DOHH2 (cell line): ENCODE results near the gene LRRN4CL.
"Not testable (repeated sequence)": the region's sequence is repeated elsewhere in the genome, so short reads cannot be mapped to it uniquely, and the experiment has no call there.

Experiments used
- H3F3A ChIP-seq: fragments of 200-600 bp; sonication (generic), shearing (Covaris generic); 2 replicates; pipeline ENCODE4 v1.6.0; 2016; ENCODE audit warnings: antibody characterized with exemption, mild to moderate bottlenecking; ENCODE audit not compliant: control insufficient read depth, insufficient read depth
- H3K27ac ChIP-seq: fragments of 200-600 bp; sonication (generic); 2 replicates; pipeline ENCODE4 v1.5.1; 2014; ENCODE audit warnings: low read depth, mild to moderate bottlenecking, low read length, moderate library complexity
- H3K27me3 ChIP-seq: fragments of 200-600 bp; sonication (generic); 2 replicates; pipeline ENCODE4 v1.6.1; 2014; ENCODE audit warnings: mild to moderate bottlenecking, low read length, mixed read lengths; ENCODE audit not compliant: control insufficient read depth
- H3K36me3 ChIP-seq: fragments of 200-600 bp; sonication (generic); 2 replicates; pipeline ENCODE4 v1.6.1; 2014; ENCODE audit warnings: mild to moderate bottlenecking, low read length, moderate library complexity, mixed read lengths; ENCODE audit not compliant: control insufficient read depth
- H3K4me1 ChIP-seq: fragments of 200-600 bp; sonication (generic); 2 replicates; pipeline ENCODE4 v1.6.1; 2014; ENCODE audit warnings: mild to moderate bottlenecking, low read length, mixed read lengths; ENCODE audit not compliant: control insufficient read depth
- H3K4me2 ChIP-seq: fragments of 200-600 bp; sonication (generic); 2 replicates; pipeline ENCODE4 v1.6.0; 2014; ENCODE audit warnings: mild to moderate bottlenecking, low read length, moderate library complexity
- H3K4me3 ChIP-seq: fragments of 200-600 bp; sonication (generic); 2 replicates; pipeline ENCODE4 v1.5.1; 2014; ENCODE audit warnings: mild to moderate bottlenecking, low read length, mixed read lengths
- H3K79me2 ChIP-seq: fragments of 200-600 bp; sonication (generic); 2 replicates; pipeline ENCODE4 v1.6.1; 2014; ENCODE audit warnings: mild to moderate bottlenecking, low read length, mixed read lengths; ENCODE audit not compliant: control insufficient read depth
- H3K9me2 ChIP-seq: fragments of 200-600 bp; sonication (generic); replicated peaks from 2 replicates; pipeline ENCODE4 v1.6.1; 2014; ENCODE audit warnings: mild to moderate bottlenecking, low read length, mixed read lengths; ENCODE audit not compliant: control insufficient read depth
- H3K9me3 ChIP-seq: fragments of 200-600 bp; sonication (generic); 2 replicates; pipeline ENCODE4 v1.6.1; 2014; ENCODE audit warnings: antibody characterized with exemption, low read length, mixed read lengths; ENCODE audit not compliant: control insufficient read depth, insufficient read depth
- H4K20me1 ChIP-seq: fragments of 200-600 bp; sonication (generic); 2 replicates; pipeline ENCODE4 v1.6.0; 2014; ENCODE audit warnings: low read depth, mild to moderate bottlenecking, antibody characterized with exemption, low read length, moderate library complexity; ENCODE audit not compliant: control insufficient read depth, insufficient read depth
- EZH2phosphoT487 ChIP-seq: fragments of 200-600 bp; sonication (generic); IDR thresholded peaks from 2 replicates; pipeline ENCODE4 v1.6.1; 2017; ENCODE audit warnings: borderline replicate concordance, mild to moderate bottlenecking, antibody characterized with exemption, low read length, moderate library complexity, mixed read lengths
- TF ChIP-seq, protein P1 (sequence below): fragments of 200-600 bp; sonication (generic); IDR thresholded peaks from one replicate; pipeline ENCODE4 v1.5.1; 2014; ENCODE audit warnings: antibody characterized with exemption, mild to moderate bottlenecking, low read depth, low read length; ENCODE audit not compliant: poor library complexity, severe bottlenecking

Gene LRRN4CL

GRCh38 chr11:62689421-62690183, at the start of gene LRRN4CL:
TSS of gene LRRN4CL (minus strand) at chr11:62689530. CDS start at chr11:62688508, 1,022 bp downstream.
- no peaks in the 10 kb centered on the region for H3K9me2 ChIP-seq
- no peak within 1 kb of the TSS for H3K4me3 ChIP-seq
- H3K36me3 ChIP-seq = peaks cover 24% of the 10 kb centered on the region
- peaks cover 3% of the 10 kb centered on the region; the same call in 1 of the 2 replicates for H3F3A ChIP-seq
- H3K4me2 ChIP-seq = no peak within 1 kb of the TSS
- H4K20me1 ChIP-seq = no peaks in the 10 kb centered on the region
- no peak within 1 kb of the TSS for H3K27ac ChIP-seq
- H3K27me3 ChIP-seq = no peaks in the 10 kb centered on the region
- no peaks in the 10 kb centered on the region for H3K9me3 ChIP-seq
- no peaks in the 10 kb centered on the region for H3K4me1 ChIP-seq
- H3K79me2 ChIP-seq = no peaks in the 10 kb centered on the region
- TF ChIP-seq, protein P1, sequence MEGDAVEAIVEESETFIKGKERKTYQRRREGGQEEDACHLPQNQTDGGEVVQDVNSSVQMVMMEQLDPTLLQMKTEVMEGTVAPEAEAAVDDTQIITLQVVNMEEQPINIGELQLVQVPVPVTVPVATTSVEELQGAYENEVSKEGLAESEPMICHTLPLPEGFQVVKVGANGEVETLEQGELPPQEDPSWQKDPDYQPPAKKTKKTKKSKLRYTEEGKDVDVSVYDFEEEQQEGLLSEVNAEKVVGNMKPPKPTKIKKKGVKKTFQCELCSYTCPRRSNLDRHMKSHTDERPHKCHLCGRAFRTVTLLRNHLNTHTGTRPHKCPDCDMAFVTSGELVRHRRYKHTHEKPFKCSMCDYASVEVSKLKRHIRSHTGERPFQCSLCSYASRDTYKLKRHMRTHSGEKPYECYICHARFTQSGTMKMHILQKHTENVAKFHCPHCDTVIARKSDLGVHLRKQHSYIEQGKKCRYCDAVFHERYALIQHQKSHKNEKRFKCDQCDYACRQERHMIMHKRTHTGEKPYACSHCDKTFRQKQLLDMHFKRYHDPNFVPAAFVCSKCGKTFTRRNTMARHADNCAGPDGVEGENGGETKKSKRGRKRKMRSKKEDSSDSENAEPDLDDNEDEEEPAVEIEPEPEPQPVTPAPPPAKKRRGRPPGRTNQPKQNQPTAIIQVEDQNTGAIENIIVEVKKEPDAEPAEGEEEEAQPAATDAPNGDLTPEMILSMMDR = no peak
- TF ChIP-seq EZH2phosphoT487 = no peak

DNA sequence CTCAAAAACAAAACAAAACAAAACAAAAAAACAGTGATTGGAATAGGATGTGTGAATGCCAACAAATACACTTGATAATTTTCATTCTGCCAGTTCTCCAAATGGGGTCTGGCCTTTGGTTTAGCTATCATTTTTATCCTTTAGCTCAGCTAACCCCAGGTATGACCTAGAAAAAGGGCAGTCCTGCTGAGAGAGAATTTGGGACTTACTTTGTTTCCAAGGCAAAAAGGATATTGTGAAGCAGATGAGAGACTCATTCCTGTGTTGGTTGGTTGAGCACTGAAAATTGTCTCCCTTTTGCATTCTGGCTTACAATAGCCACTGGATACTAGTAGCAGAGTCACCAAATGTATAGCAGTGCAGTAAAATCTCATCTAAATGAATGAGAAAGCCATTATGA, 47.9 kb upstream of the LRRN4CL start:
- TF ChIP-seq, protein P1 = no peak
- no peak for TF ChIP-seq EZH2phosphoT487
- Histone ChIP-seq H3F3A (peaks cover 9% of the 10 kb centered on the region), H3K9me2 (no peaks in the 10 kb centered on the region), H3K27ac (no peak overlapping the region), H3K9me3 (no peaks in the 10 kb centered on the region), H3K36me3 (peaks cover 51% of the 10 kb centered on the region), H4K20me1 (no peaks in the 10 kb centered on the region), H3K4me2 (no peak overlapping the region), H3K79me2 (peaks cover 26% of the 10 kb centered on the region), H3K4me3 (no peak overlapping the region), H3K4me1 (no peaks in the 10 kb centered on the region), H3K27me3 (no peaks in the 10 kb centered on the region)

GRCh38 chr11:62732830-62733229, 43.5 kb upstream of the LRRN4CL start:
- peaks cover 58% of the 10 kb centered on the region for H3K36me3 ChIP-seq
- H3K9me3 ChIP-seq = no peaks in the 10 kb centered on the region
- TF ChIP-seq, protein P1 = no peak
- no peak for TF ChIP-seq EZH2phosphoT487
- H4K20me1 ChIP-seq = no peaks in the 10 kb centered on the region
- H3K27me3 ChIP-seq = no peaks in the 10 kb centered on the region
- H3K4me1 ChIP-seq = peaks cover 16% of the 10 kb centered on the region
- H3K4me3 ChIP-seq = no peak overlapping the region
- peaks cover 64% of the 10 kb centered on the region for H3K79me2 ChIP-seq
- no peak overlapping the region for H3K27ac ChIP-seq
- H3F3A ChIP-seq = peaks cover 2% of the 10 kb centered on the region; the same call in 1 of the 2 replicates
- H3K9me2 ChIP-seq = no peaks in the 10 kb centered on the region
- no peak overlapping the region for H3K4me2 ChIP-seq

GRCh38 chr11:62730076-62730475, 40.7 kb upstream of the LRRN4CL start:
- H3F3A ChIP-seq, H3K9me2 ChIP-seq, H3K9me3 ChIP-seq, H3K27me3 ChIP-seq, H3K27ac ChIP-seq: not testable (repeated sequence)
- H3K4me1 ChIP-seq = peaks cover 18% of the 10 kb centered on the region
- H3K36me3 ChIP-seq = peaks cover 62% of the 10 kb centered on the region
- H3K4me3 ChIP-seq = peak overlapping the region; percentile 90
- H4K20me1 ChIP-seq = peaks cover 12% of the 10 kb centered on the region
- peak overlapping the region; percentile 76 for H3K4me2 ChIP-seq
- H3K79me2 ChIP-seq = peaks cover 80% of the 10 kb centered on the region
